PC-3 (cell line): ENCODE data around the gene ALDOC. TPM values are rescaled to one million over a fixed set of nuclear protein-coding genes. Genes with fewer than 3 reads are reported as not detected.

Experiments
- ATAC-seq: fragments of 200-7000 bp; cut with Tn5 transposase; 2 replicates; pipeline ENCODE4 v1.9.1; 2020; ENCODE audit warnings: mild to moderate bottlenecking, moderate library complexity
- BruUV-seq: library from RNA; stranded (reverse); fragments of 400-500 nt; replicated peaks from 2 replicates; lab custom pipeline; 2021; lab: Mats Ljungman, UMichigan
- CTCF ChIA-PET: fragments of 300-600 bp; sonication (Branson Sonifier 250); formaldehyde crosslinking; loops from one replicate; lab custom pipeline; 2022; ENCODE audit warnings: antibody characterized with exemption; lab: Charles Lee
- POLR2A ChIA-PET: fragments of 300-600 bp; sonication (Branson Sonifier 250); formaldehyde crosslinking; loops from one replicate; lab custom pipeline; 2022; ENCODE audit warnings: antibody characterized with exemption; ENCODE audit not compliant: unreplicated experiment; lab: Charles Lee
- DNase-seq: peaks from one replicate; pipeline ENCODE4 v3.0.0-alpha.2; 2015
- H2AFZ ChIP-seq: fragments of 300-600 bp; sonication (generic); 2 replicates; pipeline ENCODE4 v1.6.0; 2016; ENCODE audit warnings: antibody characterized with exemption, low read length
- H3F3A ChIP-seq: fragments of 300-600 bp; sonication (generic); one replicate; pipeline ENCODE4 v1.6.0; 2017; ENCODE audit warnings: antibody characterized with exemption, low read length, control low read depth, mild to moderate bottlenecking; ENCODE audit not compliant: unreplicated experiment
- H3K27ac ChIP-seq: fragments of 300-600 bp; sonication (generic); 2 replicates; pipeline ENCODE4 v1.5.1; 2016; ENCODE audit warnings: mild to moderate bottlenecking, low read length
- H3K27me3 ChIP-seq: fragments of 300-600 bp; sonication (generic); 2 replicates; pipeline ENCODE4 v1.6.1; 2016; ENCODE audit warnings: low read length, mixed read lengths
- H3K36me3 ChIP-seq: fragments of 300-600 bp; sonication (generic); 2 replicates; pipeline ENCODE4 v1.6.1; 2016; ENCODE audit warnings: low read depth, mixed run types, low read length, mixed read lengths
- H3K4me1 ChIP-seq: fragments of 300-600 bp; sonication (generic); 2 replicates; pipeline ENCODE4 v1.5.1; 2016; ENCODE audit warnings: low read length; ENCODE audit not compliant: insufficient read depth
- H3K4me2 ChIP-seq: fragments of 300-600 bp; sonication (generic); 2 replicates; pipeline ENCODE4 v1.6.0; 2016; ENCODE audit warnings: low read length
- H3K4me3 ChIP-seq: fragments of 300-600 bp; sonication (generic); 2 replicates; pipeline ENCODE4 v1.5.1; 2016; ENCODE audit warnings: mild to moderate bottlenecking, low read length, mixed read lengths
- H3K79me2 ChIP-seq: fragments of 300-600 bp; sonication (generic); 2 replicates; pipeline ENCODE4 v1.6.1; 2017; ENCODE audit warnings: low read length, mixed read lengths
- H3K9ac ChIP-seq: fragments of 300-600 bp; sonication (generic); 2 replicates; pipeline ENCODE4 v1.6.0; 2016; ENCODE audit warnings: mild to moderate bottlenecking, low read length
- H3K9me2 ChIP-seq: fragments of 300-600 bp; sonication (generic); replicated peaks from 2 replicates; pipeline ENCODE4 v1.6.1; 2016; ENCODE audit warnings: mixed run types, low read length, mixed read lengths
- H3K9me3 ChIP-seq: fragments of 300-600 bp; sonication (generic); 2 replicates; pipeline ENCODE4 v1.6.1; 2016; ENCODE audit warnings: low read length, mixed read lengths
- H4K20me1 ChIP-seq: fragments of 300-600 bp; sonication (generic); 2 replicates; pipeline ENCODE4 v1.6.1; 2016; ENCODE audit warnings: low read length, mixed read lengths
- CTCF ChIP-seq: fragments of 300-600 bp; sonication (generic); conservative IDR thresholded peaks from 2 replicates; pipeline ENCODE4 v1.5.1; 2017; ENCODE audit warnings: antibody characterized with exemption, low read depth, mild to moderate bottlenecking, low read length
- EZH2 ChIP-seq: fragments of 300-600 bp; sonication (generic); IDR thresholded peaks from one replicate; pipeline ENCODE4 v1.6.1; 2017; ENCODE audit warnings: antibody characterized with exemption, mild to moderate bottlenecking, low read length; ENCODE audit not compliant: unreplicated experiment
- EZH2phosphoT487 ChIP-seq: fragments of 300-600 bp; sonication (generic); IDR thresholded peaks from 2 replicates; pipeline ENCODE4 v1.6.1; 2018; ENCODE audit warnings: mild to moderate bottlenecking, antibody characterized with exemption, low read length, borderline replicate concordance
- intact Hi-C: fragments of 100-400 bp; cut with micrococcal nuclease; formaldehyde crosslinking; loops from 2 replicates; pipeline ENCODE4 v1.9.0; 2023
- total RNA-seq: library from RNA; depleted of rRNA; stranded (reverse); fragments of >200 nt; gene quantifications from 2 replicates; pipeline ENCODE4 v1.2.3, GENCODE V29; 2014

Gene ALDOC
- total RNA-seq, 1 experiment from 2014 or later = 42.6 TPM

GRCh38 chr17:28528327-28529012, 48.2 kb downstream of the ALDOC start:
- DNase-seq (peak; percentile 42), ATAC-seq (peak; percentile 57)
- H3K4me1 ChIP-seq = peaks cover 37% of the 10 kb centered on the region
- H3F3A ChIP-seq = no peaks in the 10 kb centered on the region
- H3K9me3 ChIP-seq = no peaks in the 10 kb centered on the region
- H3K79me2 ChIP-seq = no peaks in the 10 kb centered on the region
- ChIA-PET CTCF (no interaction called here), POLR2A (no interaction called here)
- no peaks in the 10 kb centered on the region for H3K9me2 ChIP-seq
- H4K20me1 ChIP-seq = no peaks in the 10 kb centered on the region
- H3K9ac ChIP-seq = no peak overlapping the region
- no peak for TF ChIP-seq CTCF
- no peak for TF ChIP-seq EZH2
- no peak for TF ChIP-seq EZH2phosphoT487
- no peaks in the 10 kb centered on the region for H3K27me3 ChIP-seq
- no peaks in the 10 kb centered on the region for H3K36me3 ChIP-seq
- no peak overlapping the region for H3K4me3 ChIP-seq
- intact Hi-C loops = no loop called here
- BruUV-seq = no TSS peak
- peak overlapping the region; percentile 56 for H3K27ac ChIP-seq
- peak overlapping the region; percentile 51 for H3K4me2 ChIP-seq
- H2AFZ ChIP-seq = no peak overlapping the region

DNA sequence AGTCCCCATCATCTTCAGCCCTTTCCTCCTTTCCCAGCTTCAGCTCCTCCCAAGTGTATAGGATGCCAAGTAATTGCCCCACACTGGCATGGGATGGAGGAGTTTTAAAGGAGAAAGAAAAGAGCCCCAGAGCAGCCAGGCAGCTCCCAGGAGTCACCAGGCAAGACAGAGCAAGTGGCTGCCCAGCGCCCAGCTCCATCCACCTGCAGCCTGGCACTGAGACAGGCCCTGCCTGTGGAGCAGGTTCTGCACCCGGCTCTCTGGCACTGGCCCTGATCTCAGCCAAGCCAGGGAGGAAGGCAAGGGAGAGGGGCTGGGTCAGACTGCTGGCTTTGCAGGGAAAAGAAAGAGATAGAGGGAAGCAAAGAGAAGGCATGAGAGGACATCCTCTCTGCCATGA, 48.8 kb downstream of the ALDOC start:
- peak overlapping the region; percentile 51 for H3K4me2 ChIP-seq
- H3K9me2 ChIP-seq = no peaks in the 10 kb centered on the region
- ATAC-seq (peak; percentile 42), DNase-seq (peak; percentile 54)
- H2AFZ ChIP-seq = no peak overlapping the region
- POLR2A ChIA-PET = no interaction called here
- no peaks in the 10 kb centered on the region for H4K20me1 ChIP-seq
- H3K4me1 ChIP-seq = peaks cover 31% of the 10 kb centered on the region
- H3K27ac ChIP-seq = peak overlapping the region; percentile 56
- H3F3A ChIP-seq = no peaks in the 10 kb centered on the region
- H3K79me2 ChIP-seq = no peaks in the 10 kb centered on the region
- no peak overlapping the region for H3K4me3 ChIP-seq
- no peaks in the 10 kb centered on the region for H3K9me3 ChIP-seq
- no peaks in the 10 kb centered on the region for H3K27me3 ChIP-seq
- BruUV-seq = no TSS peak
- no peak overlapping the region for H3K9ac ChIP-seq
- CTCF ChIA-PET = no interaction called here
- no peaks in the 10 kb centered on the region for H3K36me3 ChIP-seq
- intact Hi-C loops = no loop called here
- no peak for TF ChIP-seq CTCF
- TF ChIP-seq EZH2phosphoT487 = no peak
- no peak for TF ChIP-seq EZH2

- Histone ChIP-seq H3K4me1 (peaks cover 26% of the 10 kb centered on the region), H3K9me2 (no peaks in the 10 kb centered on the region), H3K79me2 (no peaks in the 10 kb centered on the region), H3K9me3 (no peaks in the 10 kb centered on the region), H2AFZ (no peak overlapping the region), H3K4me2 (no peak overlapping the region), H3K9ac (no peak overlapping the region), H3K36me3 (no peaks in the 10 kb centered on the region), H3K27me3 (no peaks in the 10 kb centered on the region), H3K4me3 (no peak overlapping the region), H3K27ac (no peak overlapping the region), H3F3A (no peaks in the 10 kb centered on the region), H4K20me1 (no peaks in the 10 kb centered on the region)
- BruUV-seq = no TSS peak
- ATAC-seq (no peak), DNase-seq (no peak)
- CTCF ChIA-PET = no interaction called here
- intact Hi-C loops = no loop called here
- TF ChIP-seq CTCF = no peak
- no peak for TF ChIP-seq EZH2phosphoT487
- TF ChIP-seq EZH2 = no peak
- POLR2A ChIA-PET = no interaction called here
Observed at GRCh38 chr17:28527181-28527681, 49.5 kb downstream of the ALDOC start.
